ENCODE results near the gene RASSF4.

RASSF4 gene, protein sequence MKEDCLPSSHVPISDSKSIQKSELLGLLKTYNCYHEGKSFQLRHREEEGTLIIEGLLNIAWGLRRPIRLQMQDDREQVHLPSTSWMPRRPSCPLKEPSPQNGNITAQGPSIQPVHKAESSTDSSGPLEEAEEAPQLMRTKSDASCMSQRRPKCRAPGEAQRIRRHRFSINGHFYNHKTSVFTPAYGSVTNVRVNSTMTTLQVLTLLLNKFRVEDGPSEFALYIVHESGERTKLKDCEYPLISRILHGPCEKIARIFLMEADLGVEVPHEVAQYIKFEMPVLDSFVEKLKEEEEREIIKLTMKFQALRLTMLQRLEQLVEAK

DNA sequence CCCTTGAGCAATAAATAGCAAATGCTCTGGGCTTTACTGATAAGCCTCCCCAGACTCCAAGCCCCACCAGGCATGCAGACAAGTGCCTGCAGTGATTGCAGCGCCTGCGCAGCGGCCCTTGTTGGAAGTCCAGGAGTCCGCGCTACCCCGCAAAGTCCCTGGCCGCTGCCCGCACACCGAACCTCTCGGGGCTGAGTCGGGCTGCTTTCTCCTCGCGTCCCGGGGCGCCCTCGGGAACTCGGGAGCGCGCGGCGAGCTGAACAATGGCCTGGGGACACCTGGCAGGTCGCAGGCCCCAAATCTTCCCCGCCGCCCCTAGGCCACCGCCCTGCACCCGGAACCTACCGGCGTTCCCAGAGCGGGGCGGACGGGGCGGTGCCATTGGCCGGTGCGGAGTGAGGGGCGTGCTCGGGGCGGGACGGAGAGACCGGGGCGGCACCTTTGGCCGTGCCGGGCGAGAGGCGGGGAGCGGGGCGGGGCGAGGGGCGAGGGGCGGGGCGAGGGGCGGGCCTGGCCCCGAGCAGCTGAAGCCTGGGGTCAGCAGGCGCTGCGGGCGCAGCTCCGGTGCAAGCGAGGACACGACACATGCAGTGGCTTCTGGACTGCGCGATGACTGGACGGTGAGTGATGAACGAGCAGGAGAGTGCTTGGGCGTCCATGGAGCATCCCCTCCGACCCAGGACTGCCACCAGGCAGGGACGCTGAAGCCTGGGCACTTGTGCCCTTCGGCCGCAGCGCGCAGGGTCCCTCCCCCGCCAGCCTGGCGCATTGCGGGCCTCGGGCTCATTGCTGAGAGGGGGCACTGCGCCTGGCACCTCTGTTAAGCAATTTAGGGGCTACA is at the start of gene RASSF4:
RASSF4 (plus strand) TSS at position 556 of the 841 bp plus-strand sequence. CDS start 10,401 bp downstream, outside the sequence.
- Histone ChIP-seq H3K27ac (peak within 1 kb of the TSS; percentile 82 to 98 (median 87)), H3K4me3 (peak within 1 kb of the TSS; percentile 75 to 92 (median 86))
- no peak for TF ChIP-seq Cebpa-rat (IDR thresholded peaks at IDR 0.05)

DNA sequence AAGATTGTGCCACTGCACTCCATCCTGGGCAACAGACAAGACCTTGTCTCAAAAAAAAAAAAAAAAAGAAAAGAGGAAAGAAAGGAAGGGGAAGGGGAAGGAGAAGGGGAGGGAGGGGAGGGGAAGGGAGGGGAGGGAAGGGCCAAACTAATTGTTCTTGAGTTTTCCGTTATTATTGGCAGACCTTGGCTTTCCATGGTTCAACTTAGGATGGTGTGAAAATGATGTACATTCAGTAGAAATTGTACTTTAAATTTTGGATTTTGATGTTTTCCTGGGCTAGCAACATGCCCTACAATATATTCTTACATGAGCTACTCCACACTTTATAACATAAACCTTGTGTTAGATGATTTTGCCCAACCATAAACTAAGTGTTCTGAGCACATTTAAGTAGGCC is 49.7 kb upstream of the RASSF4 start:
- Histone ChIP-seq H4K20me1 (no peaks in the 10 kb centered on the region; a peak in 1 of 22 replicates), H3K4me3 (no peak overlapping the region), H3K36me3 (no peaks in the 10 kb centered on the region), H3K27ac (no peak overlapping the region), H3K9ac (no peak overlapping the region), H3K27me3 (no peaks in the 10 kb centered on the region), H3K9me3 (replicated peaks in 1 of 11) (peaks cover 0 to 6% (median 0%) of the 10 kb centered on the region in 11 experiments; a peak in 4 of 22 replicates), H3K4me2 (peak overlapping the region in 2 of 11 experiments; percentile 66 to 81; a peak in 3 of 22 replicates), H3K4me1 (peaks cover 39 to 83% (median 78%) of the 10 kb centered on the region in 10 experiments)
- TF ChIP-seq Cebpa-rat (IDR thresholded peaks at IDR 0.05) = no peak

More for the DNA sequence above, at the start of gene RASSF4:
- peak within 1 kb of the TSS; percentile 96 to 100 (median 99) for H3K4me2 ChIP-seq
- peaks cover 12 to 55% (median 25%) of the 10 kb centered on the region in 11 experiments; a peak in 21 of 22 replicates for H3K36me3 ChIP-seq
- peaks cover 0 to 10% (median 8%) of the 10 kb centered on the region in 11 experiments; a peak in 17 of 22 replicates for H3K9me3 ChIP-seq (replicated peaks in 1 of 11)
- peaks cover 0 to 20% (median 0%) of the 10 kb centered on the region in 11 experiments; a peak in 4 of 22 replicates for H4K20me1 ChIP-seq
- peak within 1 kb of the TSS; percentile 84 to 92 (median 89) for H3K9ac ChIP-seq
- peaks cover 59 to 88% (median 84%) of the 10 kb centered on the region in 10 experiments for H3K4me1 ChIP-seq
- H3K27me3 ChIP-seq = no peaks in the 10 kb centered on the region

DNA sequence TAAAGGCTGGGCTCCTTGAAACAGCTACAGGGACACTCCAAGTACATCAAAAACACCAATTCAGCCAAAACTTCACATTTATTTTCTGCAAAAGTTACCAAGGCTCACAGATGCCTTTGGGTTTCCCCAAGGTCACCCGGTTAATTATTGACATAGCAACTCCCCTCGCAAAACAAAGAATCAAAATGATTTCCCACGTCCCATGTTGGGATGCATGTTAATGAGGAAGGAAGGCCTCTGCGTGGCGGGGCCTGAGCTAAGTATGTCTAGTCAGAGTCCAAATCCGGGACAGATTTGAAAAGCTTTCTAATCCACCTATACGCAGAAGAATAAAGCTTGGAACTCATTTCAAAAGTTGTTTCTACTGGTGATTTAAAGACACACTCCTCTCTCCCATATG is 49.0 kb upstream of the RASSF4 start:
- peak overlapping the region in 1 of 11 experiments; percentile 84; a peak in 1 of 22 replicates for H3K27ac ChIP-seq
- no peak overlapping the region for H3K9ac ChIP-seq
- H4K20me1 ChIP-seq = no peaks in the 10 kb centered on the region; a peak in 1 of 22 replicates
- no peak overlapping the region for H3K4me3 ChIP-seq
- H3K27me3 ChIP-seq = no peaks in the 10 kb centered on the region
- no peak for TF ChIP-seq Cebpa-rat (IDR thresholded peaks at IDR 0.05)
- peak overlapping the region in 8 of 11 experiments; percentile 81 to 93 (median 87); a peak in 11 of 22 replicates for H3K4me2 ChIP-seq
- no peaks in the 10 kb centered on the region for H3K36me3 ChIP-seq
- peaks cover 0 to 2% (median 0%) of the 10 kb centered on the region in 11 experiments; a peak in 3 of 22 replicates for H3K9me3 ChIP-seq (replicated peaks in 1 of 11)
- peaks cover 44 to 89% (median 81%) of the 10 kb centered on the region in 10 experiments for H3K4me1 ChIP-seq

DNA sequence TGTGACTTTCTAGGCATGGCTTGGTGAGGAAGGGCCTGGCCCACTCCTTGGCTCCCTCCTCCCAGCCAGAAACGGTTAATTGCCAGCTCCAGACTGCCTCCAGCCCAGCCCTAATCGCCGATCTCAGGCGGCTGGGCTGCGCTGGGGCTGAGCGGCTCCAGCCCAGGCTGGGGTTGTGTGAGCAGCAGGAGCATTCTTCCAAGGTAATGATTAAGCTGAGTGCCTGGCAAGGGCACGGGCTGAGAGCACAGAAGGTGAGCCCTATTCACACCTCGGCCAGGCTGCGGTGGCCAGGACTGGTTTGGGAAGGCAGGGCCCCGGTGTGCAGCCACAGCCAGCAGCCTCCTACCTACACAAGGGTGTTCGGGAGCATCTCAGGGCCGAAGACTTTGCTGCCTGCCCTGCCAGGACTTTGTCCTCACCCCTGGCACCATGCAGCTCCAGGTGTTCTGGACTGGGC is 48.5 kb upstream of the RASSF4 start, which contains the start of gene TMEM72:
TMEM72 (plus strand) TSS at position 257 of the 460 bp plus-strand sequence; CDS start at position 433, 176 bp downstream.
- no peaks in the 10 kb centered on the region for H3K27me3 ChIP-seq
- H3K9ac ChIP-seq = peak within 1 kb of the TSS in 7 of 11 experiments; percentile 7 to 72 (median 62); a peak in 7 of 22 replicates
- H3K36me3 ChIP-seq = no peaks in the 10 kb centered on the region
- H4K20me1 ChIP-seq = no peaks in the 10 kb centered on the region; a peak in 1 of 22 replicates
- H3K27ac ChIP-seq = peak within 1 kb of the TSS in 9 of 11 experiments; percentile 72 to 88 (median 81); a peak in 16 of 22 replicates
- TF ChIP-seq Cebpa-rat (IDR thresholded peaks at IDR 0.05) = no peak
- peak within 1 kb of the TSS; percentile 69 to 93 (median 86) for H3K4me2 ChIP-seq
- no peak within 1 kb of the TSS for H3K4me3 ChIP-seq
- H3K4me1 ChIP-seq = peaks cover 44 to 88% (median 78%) of the 10 kb centered on the region in 10 experiments
- H3K9me3 ChIP-seq (replicated peaks in 1 of 11) = no peaks in the 10 kb centered on the region

DNA sequence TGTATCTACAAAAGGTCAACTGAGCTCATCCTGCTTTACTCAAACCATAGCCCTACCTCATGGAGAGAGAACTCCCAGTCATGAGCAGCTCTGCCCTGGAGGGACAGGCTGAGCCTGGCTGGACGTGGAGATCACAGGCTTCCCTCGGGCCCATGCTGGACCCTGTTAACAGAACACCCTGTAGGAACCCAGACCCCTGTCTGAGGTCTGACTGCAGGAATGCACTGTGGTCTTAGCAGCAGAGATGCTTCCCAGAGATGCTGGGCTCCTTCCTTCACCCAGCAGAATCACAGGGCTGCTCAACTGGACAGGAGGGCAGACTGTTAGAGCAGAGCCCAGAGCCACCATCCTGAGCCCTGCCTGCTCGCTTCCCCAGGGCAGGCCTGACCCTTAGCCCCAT is 47.7 kb upstream of the RASSF4 start:
- Histone ChIP-seq H3K9me3 (replicated peaks in 1 of 11) (peaks cover 0 to 6% (median 3%) of the 10 kb centered on the region in 11 experiments; a peak in 12 of 22 replicates), H3K27me3 (no peaks in the 10 kb centered on the region), H3K4me3 (no peak overlapping the region), H3K9ac (peak overlapping the region in 7 of 11 experiments; percentile 7 to 72 (median 62); a peak in 7 of 22 replicates), H3K36me3 (no peaks in the 10 kb centered on the region), H3K27ac (peak overlapping the region in 9 of 11 experiments; percentile 72 to 88 (median 81); a peak in 16 of 22 replicates), H3K4me1 (peaks cover 44 to 80% (median 70%) of the 10 kb centered on the region in 10 experiments), H3K4me2 (peak overlapping the region; percentile 69 to 93 (median 86)), H4K20me1 (no peaks in the 10 kb centered on the region; a peak in 1 of 22 replicates)
- TF ChIP-seq Cebpa-rat (IDR thresholded peaks at IDR 0.05) = no peak

DNA sequence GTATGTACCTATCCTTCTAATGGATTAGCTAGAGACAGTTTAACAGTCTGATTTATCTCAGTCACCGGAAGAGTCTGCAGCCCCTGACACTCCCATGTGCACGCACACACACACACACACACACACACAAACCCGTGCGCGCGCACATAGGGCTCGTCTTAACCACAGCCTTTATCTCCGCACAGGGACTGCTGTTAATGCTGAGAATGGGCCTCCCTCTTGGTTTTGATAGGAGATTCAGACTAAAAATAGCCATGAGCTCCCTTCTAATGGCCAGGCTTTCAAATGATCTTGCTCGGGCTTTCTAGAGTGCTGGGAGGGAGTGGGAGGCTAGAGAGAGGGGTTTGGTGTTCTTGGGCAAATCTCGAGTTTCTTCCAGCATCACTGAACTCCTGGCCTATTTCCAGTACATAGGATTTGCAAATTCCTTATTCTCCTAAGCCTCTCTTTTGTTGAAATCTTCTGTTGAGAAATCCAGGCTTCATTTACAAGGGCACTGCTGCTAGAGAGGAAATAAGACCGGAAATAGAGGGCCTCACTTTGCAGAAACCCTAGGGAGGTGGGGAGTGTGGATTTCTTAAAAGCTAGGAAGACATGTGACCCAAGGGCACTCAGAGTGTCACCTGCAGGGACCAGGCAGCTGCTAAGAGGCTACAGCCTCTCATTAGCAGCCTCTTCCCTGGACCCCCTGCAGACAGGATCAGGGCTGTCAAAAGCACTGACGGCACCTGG is 46.1 kb upstream of the RASSF4 start:
- peak overlapping the region in 6 of 10 experiments; percentile 2 to 38 (median 24); a peak in 5 of 20 replicates for H3K4me3 ChIP-seq
- H3K9me3 ChIP-seq (replicated peaks in 1 of 11) = peaks cover 13 to 21% (median 17%) of the 10 kb centered on the region in 11 experiments
- peak in 4 of 11 experiments; percentile 36 to 75 (median 60); a peak in 7 of 22 replicates for TF ChIP-seq Cebpa-rat (IDR thresholded peaks at IDR 0.05)
- H3K27me3 ChIP-seq = no peaks in the 10 kb centered on the region
- peaks cover 0 to 8% (median 0%) of the 10 kb centered on the region in 11 experiments; a peak in 1 of 22 replicates for H3K36me3 ChIP-seq
- H3K9ac ChIP-seq = peak overlapping the region in 9 of 11 experiments; percentile 51 to 72 (median 62); a peak in 18 of 22 replicates
- H4K20me1 ChIP-seq = no peaks in the 10 kb centered on the region; a peak in 1 of 22 replicates
- peak overlapping the region; percentile 69 to 93 (median 86) for H3K4me2 ChIP-seq
- H3K4me1 ChIP-seq = peaks cover 44 to 66% (median 58%) of the 10 kb centered on the region in 10 experiments
- H3K27ac ChIP-seq = peak overlapping the region; percentile 32 to 88 (median 80); a peak in 21 of 22 replicates

DNA sequence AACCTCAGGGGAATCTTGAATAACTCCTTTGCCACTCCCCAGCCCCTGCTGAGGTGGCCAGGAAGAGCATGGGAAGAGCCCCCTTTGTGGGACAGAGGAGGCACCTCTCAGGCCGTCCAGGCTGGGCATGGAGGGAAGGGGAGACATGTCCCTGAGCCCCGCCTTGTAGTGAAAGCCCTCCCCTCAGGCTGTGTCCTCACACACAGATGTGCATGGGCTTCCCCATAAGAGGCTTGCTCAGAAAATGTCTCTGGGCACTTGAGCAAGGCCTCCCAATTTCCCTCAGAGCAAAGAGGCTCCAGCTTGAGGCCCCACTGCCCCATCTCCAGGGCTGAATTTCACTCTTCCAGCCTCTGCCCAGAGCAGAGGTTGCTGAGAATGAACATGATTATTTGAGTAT is 44.7 kb upstream of the RASSF4 start:
- H3K9ac ChIP-seq = peak overlapping the region in 6 of 11 experiments; percentile 8 to 72 (median 40); a peak in 7 of 22 replicates
- peaks cover 14 to 26% (median 18%) of the 10 kb centered on the region in 11 experiments for H3K9me3 ChIP-seq (replicated peaks in 1 of 11)
- no peaks in the 10 kb centered on the region; a peak in 1 of 22 replicates for H4K20me1 ChIP-seq
- H3K27me3 ChIP-seq = no peaks in the 10 kb centered on the region
- peak overlapping the region in 9 of 11 experiments; percentile 72 to 88 (median 81); a peak in 17 of 22 replicates for H3K27ac ChIP-seq
- peaks cover 0 to 8% (median 0%) of the 10 kb centered on the region in 11 experiments; a peak in 1 of 22 replicates for H3K36me3 ChIP-seq
- H3K4me1 ChIP-seq = peaks cover 44 to 60% (median 48%) of the 10 kb centered on the region in 10 experiments
- no peak for TF ChIP-seq Cebpa-rat (IDR thresholded peaks at IDR 0.05)
- peak overlapping the region; percentile 69 to 93 (median 86) for H3K4me2 ChIP-seq
- no peak overlapping the region for H3K4me3 ChIP-seq

Measured in BLaER1 treated with 17β-estradiol and CSF1 and Interleukin-3, amounts not matched to agents 10 nM and 100 nM (cell line).